ES-I3 (cell line): ENCODE results near the gene GTPBP2.
"Not testable (repeated sequence)": the region's sequence is repeated elsewhere in the genome, so short reads cannot be mapped to it uniquely, and the experiment has no call there.

Experiments used
- H3K36me3 ChIP-seq: 2 replicates; pipeline ENCODE4 v1.6.1; 2013; ENCODE audit warnings: mild to moderate bottlenecking, low read length, control low read depth, moderate library complexity; ENCODE audit not compliant: insufficient read depth
- H3K4me1 ChIP-seq: 2 replicates; pipeline ENCODE4 v1.6.1; 2013; ENCODE audit warnings: mild to moderate bottlenecking, control low read depth, low read length; ENCODE audit not compliant: insufficient read depth
- H3K9ac ChIP-seq: 2 replicates; pipeline ENCODE4 v1.6.1; 2013; ENCODE audit warnings: low read depth, mild to moderate bottlenecking, low read length, moderate library complexity
- H3K9me3 ChIP-seq: 2 replicates; pipeline ENCODE4 v1.6.1; 2013; ENCODE audit warnings: mild to moderate bottlenecking, low read length, moderate library complexity; ENCODE audit not compliant: control insufficient read depth, insufficient read depth

Gene GTPBP2

GRCh38 chr6:43639984-43640800 lies 11.1 kb upstream of the GTPBP2 start:
- Histone ChIP-seq H3K4me1 (peaks cover 5% of the 10 kb centered on the region; the same call in 1 of the 2 replicates), H3K36me3 (peaks cover 20% of the 10 kb centered on the region), H3K9me3 (no peaks in the 10 kb centered on the region), H3K9ac (no peak overlapping the region)

- peaks cover 18% of the 10 kb centered on the region for H3K36me3 ChIP-seq
- no peaks in the 10 kb centered on the region for H3K4me1 ChIP-seq
- peak overlapping the region; percentile 93 for H3K9ac ChIP-seq
- H3K9me3 ChIP-seq = no peaks in the 10 kb centered on the region
These were observed 7.2 kb upstream of the GTPBP2 start for GRCh38 chr6:43636308-43636659.

GRCh38 chr6:43635387-43636307 lies 6.6 kb upstream of the GTPBP2 start, which contains the start of gene MAD2L1BP:
Gene MAD2L1BP, plus strand, starts transcription at chr6:43635840. Its CDS starts 36 bp downstream, at chr6:43635876.
- Histone ChIP-seq H3K36me3 (peaks cover 17% of the 10 kb centered on the region), H3K9ac (peak within 1 kb of the TSS; percentile 93), H3K9me3 (no peaks in the 10 kb centered on the region), H3K4me1 (peaks cover 4% of the 10 kb centered on the region; the same call in 1 of the 2 replicates)

GRCh38 chr6:43634702-43635303 lies 5.7 kb upstream of the GTPBP2 start:
- peaks cover 5% of the 10 kb centered on the region; the same call in 1 of the 2 replicates for H3K4me1 ChIP-seq
- H3K9ac ChIP-seq = no peak overlapping the region
- H3K36me3 ChIP-seq = peaks cover 12% of the 10 kb centered on the region
- H3K9me3 ChIP-seq = no peaks in the 10 kb centered on the region

- not testable (repeated sequence) for H3K4me1 ChIP-seq, H3K9ac ChIP-seq, H3K36me3 ChIP-seq, H3K9me3 ChIP-seq
These were observed 3.9 kb upstream of the GTPBP2 start for GRCh38 chr6:43633002-43633401.

GRCh38 chr6:43630980-43631619 lies 2.0 kb upstream of the GTPBP2 start:
- Histone ChIP-seq H3K4me1 (peaks cover 5% of the 10 kb centered on the region; the same call in 1 of the 2 replicates), H3K9me3 (no peaks in the 10 kb centered on the region), H3K36me3 (no peaks in the 10 kb centered on the region), H3K9ac (no peak overlapping the region)

- peaks cover 8% of the 10 kb centered on the region for H3K36me3 ChIP-seq
- H3K4me1 ChIP-seq = peaks cover 5% of the 10 kb centered on the region; the same call in 1 of the 2 replicates
- H3K9me3 ChIP-seq = no peaks in the 10 kb centered on the region
- peak overlapping the region; percentile 76 for H3K9ac ChIP-seq
These were observed 639 bp upstream of the GTPBP2 start for GRCh38 chr6:43629505-43630300.

- Histone ChIP-seq H3K9ac (peak overlapping the region; percentile 91), H3K9me3 (no peaks in the 10 kb centered on the region), H3K36me3 (peaks cover 16% of the 10 kb centered on the region), H3K4me1 (peaks cover 5% of the 10 kb centered on the region; the same call in 1 of the 2 replicates)
These were observed 516 bp downstream of the GTPBP2 start for GRCh38 chr6:43628393-43629103.

- Histone ChIP-seq H3K9ac (no peak overlapping the region), H3K36me3 (peaks cover 25% of the 10 kb centered on the region), H3K9me3 (no peaks in the 10 kb centered on the region), H3K4me1 (peaks cover 5% of the 10 kb centered on the region; the same call in 1 of the 2 replicates)
These were observed 1.8 kb downstream of the GTPBP2 start for GRCh38 chr6:43627008-43627825.

- no peaks in the 10 kb centered on the region for H3K9me3 ChIP-seq
- no peak overlapping the region for H3K9ac ChIP-seq
- no peaks in the 10 kb centered on the region; the same call in 1 of the 2 replicates for H3K4me1 ChIP-seq
- H3K36me3 ChIP-seq = peaks cover 31% of the 10 kb centered on the region
These were observed 3.6 kb downstream of the GTPBP2 start for GRCh38 chr6:43625393-43625992.

- Histone ChIP-seq H3K9me3 (no peaks in the 10 kb centered on the region), H3K36me3 (peaks cover 31% of the 10 kb centered on the region)
These were observed 4.2 kb downstream of the GTPBP2 start for GRCh38 chr6:43624786-43625288.

More at GRCh38 chr6:43624786-43625288, 4.2 kb downstream of the GTPBP2 start:
- no peak overlapping the region for H3K9ac ChIP-seq
- no peaks in the 10 kb centered on the region for H3K4me1 ChIP-seq
